ENCODE data around the gene KY.

Gene KY, protein sequence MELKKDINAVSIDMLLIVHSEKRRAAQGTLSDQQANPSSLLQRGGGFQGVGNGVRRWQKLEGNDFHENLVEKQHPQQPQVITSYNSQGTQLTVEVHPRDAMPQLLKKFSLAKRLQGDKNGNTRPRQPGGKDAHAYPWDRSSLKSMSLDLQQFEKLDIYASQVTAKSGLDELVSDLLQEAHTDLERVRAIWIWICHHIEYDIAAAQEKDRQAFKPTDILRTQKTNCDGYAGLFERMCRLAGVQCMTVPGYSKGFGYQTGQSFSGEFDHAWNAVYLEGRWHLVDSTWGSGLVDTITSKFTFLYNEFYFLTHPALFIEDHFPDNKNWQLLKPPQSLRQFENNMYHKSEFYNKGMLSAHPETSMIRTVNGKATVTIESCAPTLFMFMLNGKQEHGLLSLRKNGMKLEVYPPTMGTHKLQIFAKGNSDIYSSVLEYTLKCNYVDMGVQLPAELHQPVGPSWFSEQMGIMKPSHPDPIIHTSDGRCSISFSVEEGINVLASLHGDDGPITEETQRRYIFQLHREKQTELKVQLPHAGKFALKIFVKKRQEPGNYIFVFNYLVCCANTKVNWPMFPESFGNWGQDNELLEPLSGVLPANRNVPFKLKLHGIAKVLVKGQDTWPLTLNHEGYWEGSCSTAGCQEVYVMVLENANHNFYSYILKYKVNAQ

DNA sequence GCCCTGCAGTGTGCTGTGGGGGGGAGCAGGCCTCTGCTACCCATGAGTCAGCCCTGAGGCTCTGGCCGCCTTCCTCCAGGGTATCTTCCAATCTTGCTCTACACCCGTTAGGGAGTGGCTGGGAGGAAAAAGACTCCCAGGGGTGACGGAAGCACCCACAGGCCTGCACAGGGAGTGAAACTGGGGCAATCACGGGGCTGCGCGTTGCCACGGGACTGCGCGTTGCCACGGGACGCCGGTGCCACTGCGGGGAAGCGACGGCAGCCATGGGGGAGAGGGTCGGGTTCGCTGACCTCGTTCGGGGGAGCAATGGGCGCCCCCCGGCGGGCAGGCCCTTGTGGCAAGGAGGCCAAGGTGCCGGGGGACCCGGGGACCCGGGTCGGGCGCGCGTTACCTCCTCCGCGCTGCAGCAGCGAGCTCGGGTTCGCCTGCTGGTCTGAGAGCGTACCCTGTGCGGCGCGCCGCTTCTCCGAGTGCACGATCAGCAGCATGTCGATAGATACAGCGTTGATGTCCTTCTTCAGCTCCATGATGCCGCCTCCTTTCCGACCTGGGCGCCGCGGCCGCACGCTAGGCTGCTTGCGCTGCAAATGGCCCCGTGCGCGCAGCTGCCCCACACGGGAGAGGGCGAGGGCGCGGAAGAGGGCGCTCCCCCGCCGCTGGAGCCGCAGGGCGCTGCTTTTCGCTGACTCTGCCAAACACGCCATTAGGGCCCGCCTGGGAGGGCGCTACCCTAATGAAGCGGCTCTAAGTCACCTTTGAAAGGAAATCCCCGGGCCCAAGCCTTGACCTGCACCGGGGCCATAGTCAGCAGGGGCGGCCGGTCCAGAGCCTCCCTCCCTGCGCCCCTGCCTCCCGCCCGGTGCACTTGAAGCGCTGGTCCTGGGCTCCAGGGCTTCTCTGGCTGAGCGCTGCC is at the start of gene KY:
Gene KY, minus strand, starts transcription at position 592 of the 916 bp plus-strand sequence. Its CDS starts 62 bp downstream, at position 530.
- no peak for DNase-seq (ENCODE audit: low read depth)

DNA sequence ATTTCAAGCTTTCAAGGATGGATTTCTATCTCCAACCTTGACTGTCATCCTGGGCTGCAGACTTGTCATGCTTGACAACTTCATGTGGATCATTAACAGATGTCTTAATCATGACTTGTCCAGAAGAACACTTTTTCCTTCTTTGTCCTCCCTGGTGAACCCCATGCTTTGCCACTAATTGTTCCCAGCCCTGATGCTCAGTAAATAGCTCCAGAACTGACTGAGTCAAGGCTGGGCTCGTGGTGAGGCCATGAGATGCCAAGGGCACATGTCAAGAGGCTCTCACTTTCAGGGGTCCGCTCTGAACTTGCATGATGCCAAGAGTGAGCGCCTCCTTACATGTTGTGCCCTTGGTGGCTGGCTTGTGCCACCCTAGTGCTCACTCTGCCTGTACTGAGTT is 48.9 kb upstream of the KY start:
- no peak for DNase-seq (ENCODE audit: low read depth)

DNA sequence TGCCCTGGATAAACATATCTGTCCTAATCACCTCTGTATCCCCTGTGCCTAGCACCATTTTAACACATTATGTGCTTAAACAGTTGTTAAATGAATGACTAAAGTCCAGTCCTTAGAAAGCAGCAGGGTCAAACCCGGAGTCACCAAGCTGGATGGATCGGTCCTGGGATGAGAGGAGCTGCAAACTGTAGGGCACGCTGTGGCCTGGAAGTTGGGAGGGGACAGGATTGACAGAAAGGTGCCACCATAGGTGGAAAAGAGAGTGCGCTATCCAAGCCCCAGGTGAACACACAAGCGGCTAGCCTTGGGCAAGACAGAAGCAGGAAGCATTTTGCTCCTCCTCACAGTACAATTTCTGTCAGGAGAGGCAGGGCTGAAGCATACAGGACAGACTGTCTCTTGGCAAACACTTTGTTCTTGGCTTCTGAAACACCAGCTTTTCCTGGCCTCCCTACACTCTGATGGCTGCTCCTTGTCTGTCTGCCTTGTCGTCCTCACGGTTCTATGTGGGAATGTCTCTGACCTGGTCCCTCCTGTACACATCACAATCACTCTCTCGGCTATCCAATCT is 48.4 kb upstream of the KY start:
- DNase-seq (ENCODE audit: low read depth): no peak

DNA sequence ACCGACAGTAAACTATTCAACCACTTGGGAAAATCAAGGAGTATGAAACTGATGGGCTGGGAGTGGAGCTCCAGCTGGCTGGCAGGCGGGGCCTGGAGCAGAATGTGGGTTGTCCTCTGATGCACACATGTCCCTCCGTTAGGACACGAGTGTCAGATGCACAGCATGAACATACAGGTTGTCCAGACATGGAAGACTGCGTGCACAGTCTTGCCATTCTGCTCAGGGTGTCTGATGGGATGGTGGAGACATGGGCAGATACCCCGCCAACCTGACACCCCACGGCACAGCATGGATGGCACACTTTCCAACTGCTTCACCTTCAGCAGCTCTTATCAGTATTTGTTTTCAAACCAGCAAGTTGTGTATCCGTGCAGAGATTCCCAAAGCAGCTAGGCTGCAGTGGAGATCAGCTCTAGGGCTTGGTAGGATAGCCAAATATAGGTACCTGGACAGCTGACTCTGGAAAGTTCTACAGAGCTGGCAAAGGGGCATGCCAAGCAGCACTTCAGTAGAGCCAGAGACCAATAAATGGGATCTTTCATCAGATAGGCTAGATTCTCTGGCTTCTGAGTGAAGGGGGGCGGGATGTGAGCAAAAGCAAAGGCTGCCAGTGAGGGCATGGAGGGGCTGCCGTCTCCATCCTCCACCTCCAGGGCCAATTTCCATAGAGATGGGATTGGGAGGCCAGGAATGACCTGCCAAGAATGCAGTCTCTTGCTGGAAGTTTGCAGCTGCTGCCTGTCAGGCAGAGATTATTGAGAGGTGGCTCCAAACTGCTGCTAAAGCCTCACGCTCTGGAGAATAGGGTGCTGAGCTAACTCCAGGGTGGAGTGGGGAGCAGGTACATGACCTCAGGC is 47.2 kb upstream of the KY start:
- no peak for DNase-seq (ENCODE audit: low read depth)

DNA sequence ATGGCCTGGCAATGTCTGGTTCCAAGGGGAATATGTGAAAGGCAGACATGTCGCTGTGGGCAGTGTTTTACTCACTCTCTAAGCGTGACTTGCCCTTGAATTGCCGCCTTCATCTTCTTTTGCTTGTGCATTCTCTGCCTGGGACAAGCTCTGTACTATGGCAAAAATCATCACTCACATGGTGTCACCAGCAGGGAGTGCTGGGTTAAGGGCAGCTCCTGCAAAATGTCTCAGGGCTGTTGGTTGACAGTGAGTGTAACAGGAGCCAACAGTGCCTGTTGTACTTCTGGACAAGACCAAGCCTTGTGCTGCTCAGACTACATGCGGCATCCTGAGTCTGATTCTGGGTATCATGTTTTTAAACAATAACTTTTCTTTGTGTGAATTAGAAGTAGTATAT is 45.3 kb upstream of the KY start:
- no peak for DNase-seq (ENCODE audit: low read depth)

DNA sequence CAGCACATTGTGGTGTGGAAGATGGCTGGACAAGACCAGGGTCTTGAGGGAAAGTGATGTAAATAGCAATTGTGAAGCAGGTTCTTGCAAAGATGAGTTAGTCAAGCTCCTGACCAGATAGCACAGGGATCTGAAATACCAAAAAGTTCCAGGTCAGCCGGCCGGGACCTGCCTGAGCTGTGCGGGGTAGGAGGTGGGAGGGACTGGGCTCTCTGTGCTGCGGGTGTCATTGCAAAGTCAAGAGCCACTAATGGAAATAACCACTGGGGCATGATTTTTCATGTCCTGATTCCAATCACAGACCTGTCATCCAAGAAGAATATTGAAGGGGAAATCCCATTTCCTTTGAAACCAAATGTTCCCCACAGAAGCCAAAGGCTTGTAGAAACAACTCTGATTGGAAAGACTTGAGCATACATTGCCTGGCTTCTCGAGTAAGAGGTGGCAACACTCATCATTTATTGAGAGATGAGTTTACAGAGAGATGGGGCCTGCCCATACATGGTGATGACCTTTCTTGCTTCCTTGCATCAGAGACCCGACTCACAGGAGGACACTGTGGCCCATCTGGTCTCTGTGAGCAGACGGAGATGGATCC is 44.2 kb upstream of the KY start:
- no peak for DNase-seq (ENCODE audit: low read depth)

DNA sequence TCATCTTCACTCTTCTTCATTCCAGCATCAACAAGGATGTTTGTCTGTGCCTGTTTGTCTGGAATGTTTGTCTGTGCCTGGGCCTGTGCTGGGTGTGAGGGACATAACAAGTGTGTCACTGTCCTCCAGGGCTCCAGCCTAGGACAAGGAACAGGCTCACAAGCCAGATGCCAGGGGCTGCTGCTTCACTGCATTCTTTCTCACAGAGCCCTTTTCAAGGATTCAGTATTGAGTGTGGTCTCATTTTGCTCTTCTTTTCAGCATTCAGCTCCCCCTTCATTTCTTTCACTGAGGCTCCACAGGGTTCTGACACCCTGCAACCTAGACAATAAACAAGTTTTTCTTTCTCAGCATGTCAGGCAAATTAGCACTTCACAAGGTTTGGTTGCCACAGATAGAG is 43.6 kb upstream of the KY start:
- DNase-seq (ENCODE audit: low read depth): no peak

DNA sequence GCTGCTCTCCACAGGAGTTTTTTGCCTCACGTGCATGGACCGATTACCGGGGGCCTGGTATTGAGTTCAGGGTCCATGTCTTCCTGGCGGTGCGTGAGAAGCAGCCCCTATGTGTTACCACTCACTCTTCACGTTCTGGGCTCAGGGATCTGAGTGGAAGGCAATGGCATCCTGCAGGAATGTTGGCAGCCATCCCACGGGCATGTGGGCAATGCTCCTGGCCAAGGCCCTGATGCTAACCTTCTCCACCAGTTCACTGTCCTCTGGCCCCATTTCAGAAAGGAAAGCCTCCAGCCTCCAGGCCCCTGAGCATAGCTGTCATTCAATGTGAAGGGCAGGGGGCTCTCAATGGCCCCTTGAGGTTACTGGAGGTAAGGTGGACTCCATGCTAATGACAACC is 43.0 kb upstream of the KY start:
- DNase-seq (ENCODE audit: low read depth): no peak

DNA sequence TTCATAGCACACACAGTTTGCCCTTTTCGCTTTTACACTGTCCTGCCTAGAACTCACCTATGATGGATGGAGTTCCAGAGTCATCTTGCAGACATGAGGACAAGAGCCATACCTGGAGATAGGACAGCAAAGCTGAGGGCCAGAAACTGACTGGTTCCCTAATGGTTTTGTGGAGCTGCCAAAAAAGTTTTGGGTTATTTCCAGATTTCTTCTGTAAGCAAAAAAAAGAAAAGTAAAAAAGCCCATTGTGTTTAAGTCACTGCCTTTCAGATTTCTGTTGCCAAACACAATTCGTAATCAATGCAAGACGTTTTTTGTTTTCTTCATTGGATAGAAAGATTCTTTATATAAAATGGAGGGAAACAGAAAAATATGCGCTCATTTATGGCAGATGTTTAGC is 42.4 kb upstream of the KY start:
- no peak for DNase-seq (ENCODE audit: low read depth)

DNA sequence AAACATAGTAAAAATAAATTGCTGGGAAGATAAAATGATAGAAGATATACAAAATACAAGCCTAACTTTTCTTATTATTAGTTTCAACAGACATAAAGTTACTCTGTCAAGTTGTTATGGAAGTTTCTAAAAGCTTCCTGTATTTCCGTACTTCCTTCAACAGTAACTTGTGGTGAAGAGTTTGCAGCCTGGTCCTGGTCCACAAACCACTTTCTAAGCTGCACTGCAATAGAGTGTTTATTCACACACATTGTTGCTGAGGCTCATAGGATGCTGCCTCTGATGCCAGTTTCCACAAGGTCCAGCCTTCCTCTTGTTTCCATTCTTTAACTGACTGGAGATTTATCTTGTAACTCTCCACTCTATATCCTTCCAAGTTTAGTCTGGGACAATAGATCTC is 39.4 kb upstream of the KY start:
- DNase-seq (ENCODE audit: low read depth): no peak

DNA sequence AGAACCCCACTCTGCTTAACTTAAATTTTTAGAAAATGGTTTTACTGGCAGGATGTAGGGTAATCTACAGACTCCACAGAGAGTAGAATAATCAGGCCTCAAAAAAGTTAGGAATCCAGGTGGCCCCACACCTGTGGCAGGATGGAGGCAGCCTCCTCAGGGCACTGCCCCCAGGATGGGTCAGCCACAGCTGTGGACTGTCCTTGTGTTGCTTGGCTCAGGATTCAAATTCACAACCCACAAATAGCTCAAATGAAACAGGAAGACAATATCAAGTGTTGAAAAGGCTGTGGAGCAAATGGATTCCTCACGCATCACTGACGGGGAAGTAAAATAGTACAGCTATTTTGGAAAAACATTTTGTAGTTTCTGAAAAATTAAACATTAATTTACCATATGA is 36.8 kb upstream of the KY start:
- DNase-seq (ENCODE audit: low read depth): no peak

DNA sequence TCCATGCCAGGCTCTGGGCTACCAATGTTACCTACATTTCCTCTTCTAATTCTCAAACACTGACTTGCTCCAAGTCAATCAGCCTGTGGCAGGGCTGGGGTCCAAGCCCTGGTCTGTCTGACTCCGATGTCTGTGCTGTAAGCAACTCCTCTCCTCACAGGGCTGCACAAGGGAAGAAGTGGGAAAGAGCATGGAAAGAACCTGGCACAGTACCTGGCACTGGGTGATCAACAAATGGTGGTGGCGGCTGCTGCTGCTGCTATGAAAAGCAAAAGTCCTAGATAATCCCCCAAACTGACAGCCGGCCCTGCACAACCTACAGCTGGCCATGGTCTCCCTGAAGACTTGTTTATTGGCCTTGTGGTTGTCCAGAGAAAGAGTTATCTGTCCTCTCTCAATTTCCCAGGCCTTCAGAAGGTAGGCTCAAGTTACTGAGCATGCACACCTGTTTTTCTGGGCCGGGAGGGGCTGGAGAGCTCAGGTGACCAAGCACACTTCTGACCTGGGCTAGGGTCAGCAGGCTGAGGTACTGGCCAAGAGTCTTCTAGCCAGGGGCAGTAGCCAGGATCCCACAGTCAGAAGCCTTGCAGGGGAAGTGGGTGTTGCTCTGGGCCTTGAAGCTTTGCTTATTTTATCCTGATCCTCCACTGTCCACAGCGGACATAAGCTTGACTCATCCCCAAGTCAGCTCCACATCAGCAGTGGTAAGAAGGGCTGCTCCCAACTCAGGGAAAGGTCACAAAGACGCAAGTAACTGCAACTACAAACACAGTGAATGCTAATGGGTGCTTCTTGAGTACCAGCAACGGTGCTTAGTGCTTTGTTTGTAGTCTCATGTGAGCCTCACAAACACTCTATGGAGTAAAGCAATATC is 35.3 kb upstream of the KY start:
- no peak for DNase-seq (ENCODE audit: low read depth)

DNA sequence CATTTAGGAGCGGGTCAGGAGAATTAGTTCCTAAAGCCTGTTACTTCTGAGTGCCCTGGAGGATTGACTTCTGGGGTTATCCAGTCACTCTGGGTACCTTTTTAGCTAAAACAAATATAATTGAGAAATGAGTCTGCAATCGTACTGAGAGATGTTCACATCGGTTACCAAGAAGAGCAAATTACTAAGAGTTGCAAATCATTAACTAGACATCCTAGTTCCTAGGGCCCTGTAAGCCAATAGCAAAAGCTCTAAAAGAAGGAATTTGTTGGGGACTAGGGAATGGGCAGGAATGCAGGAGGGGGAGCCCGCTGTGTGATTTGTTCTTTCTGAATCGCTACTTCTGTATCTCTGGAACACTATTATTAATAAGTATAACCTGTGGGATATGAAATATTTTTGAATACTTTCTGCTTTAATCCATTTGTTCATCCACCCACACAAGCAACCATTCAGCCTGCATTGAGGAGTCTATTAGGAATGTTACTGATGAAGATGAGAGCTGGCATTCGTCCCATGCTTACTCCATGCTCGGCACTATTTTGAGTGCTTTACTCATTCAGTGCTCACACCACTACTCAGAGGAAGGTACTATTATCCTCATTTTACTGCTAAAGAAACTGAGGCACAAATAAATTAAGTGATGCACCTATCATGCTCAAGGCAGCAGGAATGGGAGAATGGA is 31.5 kb upstream of the KY start:
- no peak for DNase-seq (ENCODE audit: low read depth)

DNA sequence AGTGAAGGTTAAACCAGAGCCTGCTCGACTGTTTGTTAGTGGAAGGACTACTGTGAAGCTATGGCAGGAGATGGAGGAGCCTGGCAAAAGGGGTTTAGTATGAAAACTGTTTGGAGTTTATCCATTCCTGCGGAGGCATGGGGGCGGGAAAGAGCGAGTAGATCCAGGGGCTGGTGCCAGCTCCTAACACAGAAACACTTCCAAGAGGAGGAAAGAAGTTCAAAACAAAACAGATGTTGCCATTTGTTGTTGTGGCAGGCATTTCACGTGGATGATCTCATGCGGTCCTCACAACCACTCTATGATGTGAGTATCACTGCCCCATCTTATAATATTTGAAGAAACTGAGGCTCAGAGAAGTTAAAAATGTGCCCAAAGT is 30.7 kb upstream of the KY start:
- DNase-seq (ENCODE audit: low read depth): no peak

DNA sequence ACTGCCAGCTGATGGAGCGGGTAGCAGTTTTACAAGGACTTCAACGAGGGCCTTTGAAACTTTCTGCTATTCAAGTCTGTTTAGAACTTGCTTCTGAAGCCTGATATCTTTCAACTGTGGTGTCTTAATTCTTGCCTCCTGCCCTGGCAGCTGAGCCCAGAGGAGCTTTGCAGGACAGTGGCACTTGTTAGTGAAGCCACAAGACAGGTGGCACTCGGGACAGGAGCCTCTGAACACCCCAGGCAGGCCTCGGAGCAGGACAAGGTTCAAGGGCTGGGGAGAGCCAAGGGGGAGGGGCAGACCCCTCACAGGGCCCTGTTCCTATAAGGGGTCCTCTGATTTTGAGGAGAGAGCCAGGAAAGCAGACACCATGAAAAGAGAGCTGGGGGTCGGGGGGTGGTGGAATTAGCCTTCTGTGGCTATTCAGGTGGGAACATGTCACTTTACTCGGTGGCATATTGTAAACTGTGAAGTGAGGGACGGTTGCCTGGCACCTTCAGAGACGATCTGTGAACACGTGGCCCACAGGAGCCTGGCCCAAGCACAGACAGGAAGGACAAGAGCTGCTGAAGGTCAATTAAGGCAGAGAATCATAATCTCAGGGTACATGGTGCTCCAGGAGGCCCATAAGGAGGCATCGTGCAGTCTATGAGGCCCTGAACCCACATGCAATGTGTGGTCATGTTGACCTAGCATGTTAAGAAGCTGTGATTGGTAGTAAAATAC is 30.1 kb upstream of the KY start:
- DNase-seq (ENCODE audit: low read depth): no peak

DNA sequence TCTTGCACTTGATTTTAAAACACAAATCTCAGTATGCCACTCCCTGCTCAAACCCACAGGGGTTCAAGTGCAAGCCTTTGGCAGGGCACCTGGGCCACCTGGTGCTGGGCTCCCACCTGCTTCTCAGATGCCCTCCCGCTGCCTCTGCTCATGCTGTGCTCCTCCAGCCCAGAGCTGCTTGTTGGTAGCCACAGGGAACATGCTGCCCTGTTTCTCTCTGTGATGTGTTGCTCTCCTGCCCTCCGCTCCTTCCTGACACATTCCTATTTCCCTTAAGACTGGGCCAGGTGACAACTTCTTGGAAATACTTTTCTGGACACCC is 27.1 kb upstream of the KY start:
- no peak for DNase-seq (ENCODE audit: low read depth)

DNA sequence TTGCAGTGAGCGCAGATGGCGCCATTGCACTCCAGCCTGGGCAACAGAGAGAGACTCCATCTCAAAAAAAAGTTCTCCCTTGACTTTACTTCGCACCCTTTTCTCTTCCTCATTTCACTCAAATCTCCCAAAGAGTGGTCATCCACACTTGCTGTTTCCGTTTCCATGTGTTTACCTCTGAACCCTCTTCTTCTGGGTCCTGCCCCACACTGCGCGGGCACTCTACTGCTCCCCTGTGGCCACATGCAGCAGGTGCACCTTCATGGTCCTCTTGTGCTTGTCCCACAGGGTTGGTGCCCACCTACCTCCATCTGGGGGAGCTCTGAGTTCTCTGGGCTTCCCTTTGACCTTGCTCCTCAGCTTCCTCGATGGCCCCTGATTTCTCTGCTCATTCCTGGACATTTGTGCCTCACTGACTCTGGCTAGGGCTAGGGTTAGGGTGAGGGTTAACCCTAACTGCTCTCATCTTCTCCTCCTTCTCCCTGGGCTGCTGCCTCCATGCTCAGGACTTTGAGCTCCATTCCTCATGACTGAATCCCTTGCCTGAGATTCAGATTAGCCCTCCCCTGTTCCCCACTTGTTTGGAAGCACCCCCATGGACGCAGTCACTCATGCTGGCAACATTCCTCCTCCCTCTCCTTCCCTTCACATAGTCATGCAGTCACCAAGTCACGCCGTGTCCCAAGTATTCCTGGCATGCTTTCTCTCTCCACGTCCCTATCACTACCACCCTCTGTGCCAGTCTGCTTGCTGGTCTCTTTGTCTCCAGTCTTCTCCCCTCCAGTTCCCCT is 26.6 kb upstream of the KY start:
- no peak for DNase-seq (ENCODE audit: low read depth)

DNA sequence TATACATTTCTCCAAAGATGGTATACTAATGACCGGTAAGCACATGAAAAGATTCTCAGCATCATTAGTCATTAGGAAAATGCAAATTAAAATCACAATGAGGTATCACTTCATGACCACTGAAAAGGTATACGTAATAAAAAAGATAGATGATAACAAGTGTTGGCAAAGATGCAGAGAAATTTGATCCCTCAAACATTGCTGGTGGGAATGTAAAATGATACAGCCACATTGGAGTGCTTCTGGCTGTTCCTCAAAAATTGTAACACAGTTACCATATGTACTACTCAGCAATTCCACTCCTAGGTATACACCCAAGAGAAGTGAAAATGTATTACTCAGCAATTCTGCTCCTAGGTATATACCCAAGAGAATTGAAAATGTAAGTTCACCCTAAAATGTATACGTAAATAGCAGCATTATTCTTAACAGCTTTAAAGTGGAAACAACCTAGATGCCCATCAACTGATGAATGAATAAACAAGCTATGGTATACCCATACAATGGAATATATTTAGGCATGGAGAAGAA is 25.0 kb upstream of the KY start:
- DNase-seq (ENCODE audit: low read depth): no peak

Data from stimulated activated CD8-positive, alpha-beta memory T cell treated with anti-CD3 and anti-CD28 coated beads, Interleukin-4, amount 100 ng/mL, for 24 hours (primary cell).